Bronchial epithelial cell (primary cell): ENCODE data around the gene MPZL2. TPM values are rescaled to one million over a fixed set of nuclear protein-coding genes. Genes with fewer than 3 reads are reported as not detected.

Experiments
- DNase-seq: peaks from one replicate; pipeline ENCODE4 v3.0.0-alpha.2; 2010; ENCODE audit warnings: low read depth
- FAIRE-seq: peaks from 2 replicates; lab custom pipeline; 2011; peaks lifted over from hg19 to GRCh38; lab: Jason Lieb, UNC
- H3K27me3 ChIP-seq: 2 replicates; pipeline ENCODE4 v1.5.1; 2011; ENCODE audit warnings: low read length; ENCODE audit not compliant: control insufficient read depth, insufficient read depth
- H3K36me3 ChIP-seq: 2 replicates; pipeline ENCODE4 v1.5.1; 2011; ENCODE audit warnings: low read length; ENCODE audit not compliant: control insufficient read depth, insufficient read depth
- H3K4me3 ChIP-seq: 2 replicates; pipeline ENCODE4 v1.5.1; 2011; ENCODE audit warnings: mild to moderate bottlenecking, low read depth, low read length, control low read depth
- CTCF ChIP-seq: IDR thresholded peaks from 2 replicates; pipeline ENCODE4 v1.5.1; 2011; ENCODE audit warnings: mild to moderate bottlenecking, moderate library complexity, low read length, control low read depth, inconsistent platforms; ENCODE audit not compliant: insufficient read depth, severe bottlenecking
- total RNA-seq: library from RNA; depleted of rRNA; stranded (reverse); fragments of >200 nt; gene quantifications from 2 replicates; pipeline ENCODE4 v1.2.1, GENCODE V29; 2014

MPZL2 gene
- total RNA-seq, 1 donor from 2014 or later: 38.7 TPM

DNA sequence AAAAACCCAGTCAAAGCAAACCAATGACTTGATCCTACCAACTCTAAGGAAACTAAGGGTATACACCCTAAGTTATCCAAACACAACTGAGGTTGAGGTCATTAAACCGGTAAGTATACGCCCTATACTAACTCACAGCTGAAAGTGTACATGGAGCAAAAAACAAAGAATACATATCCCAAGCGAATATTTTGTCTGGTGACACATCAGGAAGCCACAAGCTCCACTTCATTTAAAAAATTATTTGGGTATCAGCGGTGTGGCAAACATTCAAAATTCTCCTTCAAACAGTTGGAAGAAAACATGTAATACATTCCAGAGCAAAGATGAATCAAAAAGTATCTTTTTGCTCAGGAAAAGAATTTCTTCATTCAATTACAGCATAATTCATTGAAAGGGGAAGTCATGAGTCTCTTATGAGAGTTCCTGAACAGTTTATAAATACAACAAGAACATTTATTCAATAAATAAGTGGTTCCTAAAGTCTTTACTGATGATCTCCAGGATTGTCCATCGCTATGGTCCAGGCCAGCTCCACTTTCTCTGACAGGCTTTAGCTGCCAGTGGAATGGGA lies 34.7 kb downstream of the MPZL2 start:
- peaks cover 1% of the 10 kb centered on the region for H3K36me3 ChIP-seq

DNA sequence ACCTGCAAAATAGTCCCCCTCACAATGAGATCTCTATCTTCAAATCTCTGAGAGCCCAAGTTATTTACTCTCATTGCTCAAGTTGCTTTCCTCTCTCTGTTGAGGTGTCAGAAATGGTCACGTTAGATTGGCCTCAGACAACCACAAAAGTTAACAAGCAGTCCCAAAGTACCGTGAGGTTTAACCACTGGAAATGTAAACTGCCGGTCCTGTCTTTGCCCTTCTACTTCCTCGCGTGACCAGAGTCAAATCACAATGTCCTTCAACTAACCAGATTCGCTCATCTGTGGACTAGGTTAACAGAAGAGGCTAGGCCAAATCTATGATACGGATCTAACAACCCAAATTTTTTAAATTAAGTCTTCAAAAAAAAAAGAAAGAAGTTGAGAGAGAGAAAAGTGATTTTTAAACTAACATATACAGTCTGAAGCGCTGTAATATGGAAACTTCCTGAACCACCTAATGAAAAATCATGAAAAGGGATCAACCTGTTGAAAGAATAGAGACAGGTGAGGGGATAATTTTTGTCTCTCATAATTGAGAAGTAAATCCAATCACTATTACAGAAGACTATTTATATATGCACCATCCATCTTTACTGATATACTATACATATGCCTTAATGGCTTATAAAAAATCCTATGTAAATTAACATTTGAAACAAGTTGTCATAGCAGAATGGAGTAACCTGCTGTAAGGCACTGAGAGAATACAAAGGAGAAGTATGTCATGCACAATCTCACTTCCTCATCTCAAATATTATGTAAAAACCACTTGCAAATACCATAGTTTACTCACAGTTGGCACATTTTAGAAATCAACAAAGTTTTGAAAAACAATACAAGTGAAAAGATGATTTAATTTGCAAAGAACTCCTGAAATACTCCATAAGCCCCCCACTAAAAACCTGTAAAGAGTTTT lies 36.0 kb downstream of the MPZL2 start:
- Histone ChIP-seq H3K27me3 (no peaks in the 10 kb centered on the region), H3K4me3 (no peak overlapping the region), H3K36me3 (peaks cover 1% of the 10 kb centered on the region)
- FAIRE-seq (no peak), DNase-seq (no peak)
- no peak for TF ChIP-seq CTCF

More for the DNA sequence above, 34.7 kb downstream of the MPZL2 start:
- Histone ChIP-seq H3K27me3 (no peaks in the 10 kb centered on the region), H3K4me3 (no peak overlapping the region)
- no peak for FAIRE-seq
- DNase-seq: no peak
- no peak for TF ChIP-seq CTCF

- TF ChIP-seq CTCF: no peak
- H3K27me3 ChIP-seq: no peaks in the 10 kb centered on the region
- no peak overlapping the region for H3K4me3 ChIP-seq
- FAIRE-seq (no peak), DNase-seq (no peak)
- peaks cover 1% of the 10 kb centered on the region for H3K36me3 ChIP-seq
Observed at GRCh38 chr11:118226781-118227180, 37.3 kb downstream of the MPZL2 start.

GRCh38 chr11:118226296-118226695 lies 37.8 kb downstream of the MPZL2 start:
- no peak for FAIRE-seq
- peaks cover 1% of the 10 kb centered on the region for H3K36me3 ChIP-seq
- no peak for TF ChIP-seq CTCF

GRCh38 chr11:118224511-118225188 lies 39.4 kb downstream of the MPZL2 start, which contains the start of gene JAML:
TSS of gene JAML (minus strand) at chr11:118225011. CDS start at chr11:118214866, 10,145 bp downstream.
- DNase-seq: no peak
- no peak for TF ChIP-seq CTCF
- H3K36me3 ChIP-seq: no peaks in the 10 kb centered on the region
- FAIRE-seq: no peak
- H3K27me3 ChIP-seq: no peaks in the 10 kb centered on the region
- no peak within 1 kb of the TSS for H3K4me3 ChIP-seq

More at GRCh38 chr11:118226296-118226695, 37.8 kb downstream of the MPZL2 start:
- no peak for DNase-seq
- H3K27me3 ChIP-seq: no peaks in the 10 kb centered on the region
- H3K4me3 ChIP-seq: no peak overlapping the region
